B cell (primary cell): ENCODE measurements around the gene QRFP. TPM values are rescaled to one million over a fixed set of nuclear protein-coding genes. Genes with fewer than 3 reads are reported as not detected.
A peak's percentile ranks its signal among the peaks of the same experiment; 100 is the strongest.

ENCODE experiments used
- ATAC-seq: fragments of 200-7000 bp; cut with Tn5 transposase; one replicate; pipeline ENCODE4 v1.10.0; 2021; ENCODE audit warnings: low read depth, mild to moderate bottlenecking, moderate number of reproducible peaks, moderate library complexity
- CTCF ChIA-PET: fragments of 350-600 bp; sonication (Branson Sonifier 250); formaldehyde crosslinking; loops from one replicate; lab custom pipeline; 2021; ENCODE audit warnings: antibody characterized with exemption, inconsistent platforms; lab: Charles Lee
- POLR2A ChIA-PET: fragments of 350-600 bp; sonication (Branson Sonifier 250); formaldehyde crosslinking; loops from one replicate; lab custom pipeline; 2021; ENCODE audit warnings: antibody characterized with exemption; lab: Charles Lee
- DNase-seq: peaks from one replicate; pipeline ENCODE4 v3.0.0; 2013
- H2AFZ ChIP-seq: 2 replicates; pipeline ENCODE4 v1.6.1; 2012; ENCODE audit warnings: mild to moderate bottlenecking, low read depth, low read length; ENCODE audit not compliant: insufficient read depth, poor library complexity, severe bottlenecking
- H3K27ac ChIP-seq, 2 donors: 1 replicate in 1 of 2; 2 replicates in 1 of 2; pipeline ENCODE4 v1.5.1; 2012 to 2013; ENCODE audit warnings: low read length in 2 of 2, mild to moderate bottlenecking in 2 of 2, moderate library complexity in 1 of 2
- H3K27me3 ChIP-seq, 4 experiments: fragments of 200-600 bp in 1 of 4; sonication (generic) in 1 of 4; replicated peaks in 1 of 4; 1 replicate in 2 of 4; 2 replicates in 2 of 4; pipeline versions ENCODE4 v1.6.1 to v1.7.0; 2013 to 2016; ENCODE audit warnings: low read length in 3 of 4, mild to moderate bottlenecking in 2 of 4, mixed read lengths in 1 of 4, moderate library complexity in 1 of 4; ENCODE audit not compliant: insufficient read depth in 4 of 4, control insufficient read depth in 3 of 4; ENCODE audit errors: control extremely low read depth in 1 of 4
- H3K36me3 ChIP-seq, 2 experiments: replicated peaks in 1 of 2; 1 replicate in 1 of 2; 2 replicates in 1 of 2; pipeline versions ENCODE4 v1.6.1 to v1.7.1; 2013; ENCODE audit warnings: low read length in 1 of 2; ENCODE audit not compliant: insufficient read depth in 2 of 2, control insufficient read depth in 1 of 2; ENCODE audit errors: control extremely low read depth in 1 of 2, extremely low read depth in 1 of 2
- H3K4me1 ChIP-seq, 2 donors: fragments of 200-600 bp in 1 of 2; sonication (generic) in 1 of 2; 1 replicate in 1 of 2; 2 replicates in 1 of 2; pipeline versions ENCODE4 v1.5.1 to v1.6.1; 2013 to 2017; ENCODE audit warnings: low read length in 2 of 2; ENCODE audit not compliant: control insufficient read depth in 2 of 2, insufficient read depth in 2 of 2
- H3K4me2 ChIP-seq: replicated peaks from 2 replicates; pipeline ENCODE3; 2012; ENCODE audit warnings: mild to moderate bottlenecking, low read depth, low read length; ENCODE audit not compliant: poor library complexity, severe bottlenecking
- H3K4me3 ChIP-seq, 5 experiments: fragments of 200-600 bp in 1 of 5; sonication (generic) in 1 of 5; 1 replicate in 3 of 5; 2 replicates in 2 of 5; pipeline versions ENCODE4 v1.5.1 to v1.7.0; 2011 to 2016; ENCODE audit warnings: low read length in 4 of 5, mild to moderate bottlenecking in 4 of 5, low read depth in 2 of 5, control low read depth in 1 of 5, moderate library complexity in 1 of 5; ENCODE audit not compliant: insufficient read depth in 1 of 5; ENCODE audit errors: control extremely low read depth in 1 of 5, extremely low read depth in 1 of 5
- H3K79me2 ChIP-seq: fragments of 200-600 bp; sonication (generic); one replicate; pipeline ENCODE4 v1.6.0; 2016; ENCODE audit warnings: low read length; ENCODE audit not compliant: control insufficient read depth, insufficient read depth
- H3K9ac ChIP-seq: fragments of 200-600 bp; sonication (generic); 2 replicates; pipeline ENCODE4 v1.6.1; 2017; ENCODE audit warnings: mild to moderate bottlenecking, low read length, moderate library complexity
- H3K9me3 ChIP-seq, 3 donors: one replicate each; pipeline versions ENCODE4 v1.6.1 to v1.7.1; 2013; ENCODE audit warnings: low read length in 2 of 3; ENCODE audit not compliant: control insufficient read depth in 2 of 3, insufficient read depth in 1 of 3; ENCODE audit errors: control extremely low read depth in 1 of 3
- H4K20me1 ChIP-seq: 2 replicates; pipeline ENCODE4 v1.6.0; 2012; ENCODE audit warnings: mild to moderate bottlenecking, low read length; ENCODE audit not compliant: insufficient read depth, control insufficient read depth, poor library complexity, severe bottlenecking
- H3K27ac Mint-ChIP-seq: one replicate; pipeline ENCODE4 v1.8.0; 2021; ENCODE audit warnings: mixed read lengths
- H3K27me3 Mint-ChIP-seq: one replicate; pipeline ENCODE4 v1.8.0; 2021; ENCODE audit warnings: mixed read lengths
- H3K4me1 Mint-ChIP-seq: one replicate; pipeline ENCODE4 v1.8.0; 2021; ENCODE audit warnings: mixed read lengths
- H3K4me3 Mint-ChIP-seq: one replicate; pipeline ENCODE4 v1.8.0; 2021; ENCODE audit warnings: mixed read lengths
- H3K9me3 Mint-ChIP-seq: one replicate; pipeline ENCODE4 v1.8.0; 2022; ENCODE audit warnings: mixed read lengths; ENCODE audit not compliant: insufficient read depth
- CTCF ChIP-seq: fragments of 200-600 bp; IDR thresholded peaks from one replicate; pipeline ENCODE4 v1.8.0; 2022; ENCODE audit warnings: antibody characterized with exemption, mild to moderate bottlenecking
- EZH2 ChIP-seq: IDR thresholded peaks from 2 replicates; pipeline ENCODE4 v1.6.1; 2012; ENCODE audit warnings: borderline replicate concordance, low read depth, mild to moderate bottlenecking, moderate library complexity, low read length; ENCODE audit not compliant: insufficient read depth, poor library complexity, severe bottlenecking
- WGBS: methylation state at CpG from one replicate; pipeline ENCODE4 v1.1.5; 2013; ENCODE audit warnings: missing lambda C conversion rate; ENCODE audit not compliant: insufficient coverage; 5-methylcytosine and 5-hydroxymethylcytosine counted together
- intact Hi-C: fragments of 100-400 bp; cut with micrococcal nuclease; formaldehyde crosslinking; loops from one replicate; pipeline ENCODE4 v1.10.0; 2022
- polyA plus RNA-seq: library from polyadenylated mRNA; depleted of rRNA; stranded (reverse); fragments of >200 nt; gene quantifications from 2 replicates; pipeline ENCODE4 v1.2.3, GENCODE V29; 2012
- total RNA-seq, 2 donors: library from RNA; stranded (reverse); fragments of 120-200 nt in 1 of 2; gene quantifications; 1 replicate in 1 of 2; 2 replicates in 1 of 2; pipeline versions ENCODE4 v1.2.3 to v1.2.4, GENCODE V29; 2013 to 2022

The QRFP gene
- total and polyA plus RNA-seq, 2 donors (not counting 1 experiment from before 2014, with no cell fraction given), result 0.07 TPM; not detected in 1

GRCh38 chr9:130870491-130871381 lies 25.9 kb downstream of the QRFP start:
- Histone ChIP-seq H4K20me1 (peaks cover 14% of the 10 kb centered on the region), H3K27me3 (no peaks in the 10 kb centered on the region), H3K79me2 (no peaks in the 10 kb centered on the region), H3K4me3 (no peak overlapping the region), H2AFZ (no peak overlapping the region), H3K9ac (no peak overlapping the region), H3K27ac (peak overlapping the region in 1 of 2 donors; percentile 12), H3K4me1 (peaks cover 7 to 15% of the 10 kb centered on the region in 2 donors), H3K9me3 (no peaks in the 10 kb centered on the region), H3K4me2 (no peak overlapping the region), H3K36me3 (peaks cover 0 to 39% of the 10 kb centered on the region in 2 experiments)
- WGBS, result 77% methylated on average over 11 of the region's 17 CpGs
- Mint-ChIP-seq H3K27me3 (no peaks in the 10 kb centered on the region), H3K9me3 (no peaks in the 10 kb centered on the region), H3K4me1 (peaks cover 18% of the 10 kb centered on the region), H3K4me3 (no peak overlapping the region), H3K27ac (peak overlapping the region; percentile 61)
- TF ChIP-seq EZH2, result no peak
- TF ChIP-seq CTCF, result no peak
- DNase-seq (peak; percentile 29), ATAC-seq (peak; percentile 21)
- ChIA-PET POLR2A (no interaction called here), CTCF (interaction anchor here (0.8 to 7.4 kb wide), 8 partner anchors 8 to 176 kb away, joined by 3 to 75 read pairs (median 4); no protein-coding TSS in a partner anchor)
- intact Hi-C loops, result no loop called here

GRCh38 chr9:130869250-130869649 lies 27.4 kb downstream of the QRFP start:
- Histone ChIP-seq H3K9ac (no peak overlapping the region), H3K27ac (no peak overlapping the region), H2AFZ (no peak overlapping the region), H3K36me3 (peaks cover 0 to 28% of the 10 kb centered on the region in 2 experiments), H4K20me1 (peaks cover 14% of the 10 kb centered on the region), H3K9me3 (no peaks in the 10 kb centered on the region), H3K79me2 (no peaks in the 10 kb centered on the region), H3K4me1 (peaks cover 7 to 15% of the 10 kb centered on the region in 2 donors), H3K4me2 (no peak overlapping the region), H3K27me3 (no peaks in the 10 kb centered on the region), H3K4me3 (no peak overlapping the region)
- Mint-ChIP-seq H3K4me3 (no peak overlapping the region), H3K27ac (no peak overlapping the region), H3K27me3 (no peaks in the 10 kb centered on the region), H3K9me3 (no peaks in the 10 kb centered on the region), H3K4me1 (peaks cover 18% of the 10 kb centered on the region)
- no peak for ATAC-seq
- ChIA-PET CTCF (interaction anchor here (0.6 to 7.4 kb wide), 13 partner anchors 9 to 178 kb away, joined by 3 to 75 read pairs (median 4); no protein-coding TSS in a partner anchor), POLR2A (no interaction called here)
- WGBS, result 87% methylated on average over 5 of the region's 8 CpGs
- DNase-seq, result no peak
- intact Hi-C loops, result no loop called here
- TF ChIP-seq CTCF (no peak), EZH2 (no peak)
